Measurements from ENCODE around the gene TCEANC2.
"Not testable (repeated sequence)": the region's sequence is repeated elsewhere in the genome, so short reads cannot be mapped to it uniquely, and the experiment has no call there.

TCEANC2 gene

DNA sequence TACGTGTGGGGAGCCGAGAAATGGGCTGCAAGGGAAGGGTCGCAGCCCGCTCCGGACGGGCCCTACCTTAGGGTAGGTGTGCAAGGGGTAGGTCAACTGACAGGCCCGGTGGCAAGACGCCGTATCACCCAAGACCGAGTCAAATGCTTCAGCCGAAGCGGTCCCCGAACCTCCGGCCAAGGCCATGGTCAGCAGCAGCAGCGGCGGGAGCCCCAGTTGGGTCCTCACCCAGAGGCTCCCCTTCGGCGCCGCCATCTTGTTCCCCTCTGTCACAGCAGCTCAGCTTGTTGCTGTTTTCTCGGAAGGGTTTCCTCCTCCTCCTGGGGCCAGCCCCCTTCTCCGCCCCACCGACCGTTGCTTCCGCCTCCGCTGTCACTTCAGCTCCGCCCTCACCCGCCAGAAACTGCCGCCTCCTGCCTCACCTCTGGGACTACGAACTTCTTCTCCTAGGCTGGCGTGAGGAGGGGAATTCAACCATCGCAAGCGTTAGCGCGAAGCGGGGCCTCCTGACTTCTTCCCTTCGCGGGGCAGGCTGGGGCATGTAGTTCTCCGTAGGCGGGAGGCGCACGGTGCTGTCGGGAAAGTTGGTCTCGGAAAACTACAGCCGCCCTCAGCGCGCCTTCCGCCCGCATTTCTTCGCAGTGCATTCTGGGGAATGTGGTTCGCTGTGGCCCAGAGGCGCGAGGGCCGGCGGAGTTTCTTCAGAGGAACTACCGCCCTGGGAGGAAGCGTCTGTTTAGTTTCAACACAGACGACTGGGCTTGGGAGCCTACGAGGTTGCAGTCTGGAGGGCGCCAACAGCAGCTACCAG is at the start of gene TCEANC2, which contains the start of gene TMEM59:
TCEANC2 (plus strand) TSS at position 675 of the 811 bp plus-strand sequence. CDS start 815 bp downstream, outside the sequence.
TMEM59 (minus strand) TSS at position 271 of the 811 bp plus-strand sequence; CDS start at position 255, 16 bp downstream.
- H3K4me3 ChIP-seq, result peak within 1 kb of the TSS; percentile 67 to 99 (median 93)
- peak within 1 kb of the TSS; percentile 81 to 99 (median 96) for H3K27ac ChIP-seq

DNA sequence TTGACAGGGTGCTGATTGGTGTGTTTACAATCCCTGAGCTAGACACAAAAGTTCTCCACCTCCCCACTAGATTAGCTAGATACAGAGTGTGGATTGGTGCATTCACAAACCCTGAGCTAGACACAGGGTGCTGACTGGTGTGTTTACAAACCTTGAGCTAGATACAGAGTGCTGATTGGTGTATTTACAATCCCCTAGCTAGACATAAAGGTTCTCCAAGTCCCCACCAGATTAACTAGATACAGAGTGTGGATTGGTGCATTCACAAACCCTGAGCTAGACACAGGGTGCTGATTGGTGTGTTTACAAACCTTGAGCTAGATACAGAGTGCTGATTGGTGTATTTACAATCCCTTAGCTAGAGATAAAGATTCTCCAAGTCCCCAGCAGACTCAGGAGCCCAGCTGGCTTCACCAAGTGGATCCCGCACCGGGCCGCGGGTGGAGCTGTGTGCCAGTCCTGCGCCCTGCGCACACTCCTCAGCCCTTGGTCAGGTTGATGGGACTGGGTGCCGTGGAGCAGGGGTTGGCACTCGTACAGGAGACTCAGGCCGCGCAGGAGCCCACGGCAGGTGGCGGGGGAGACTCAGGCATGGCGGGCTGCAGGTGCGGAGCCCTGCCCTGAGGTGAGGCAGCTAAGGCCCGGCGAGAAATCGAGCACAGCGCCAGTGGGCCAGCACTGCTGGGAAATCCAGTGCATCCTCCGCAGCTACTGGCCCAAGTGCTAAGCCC is 49.5 kb upstream of the TCEANC2 start:
- not testable (repeated sequence) for H3K27ac ChIP-seq, H3K4me3 ChIP-seq

DNA sequence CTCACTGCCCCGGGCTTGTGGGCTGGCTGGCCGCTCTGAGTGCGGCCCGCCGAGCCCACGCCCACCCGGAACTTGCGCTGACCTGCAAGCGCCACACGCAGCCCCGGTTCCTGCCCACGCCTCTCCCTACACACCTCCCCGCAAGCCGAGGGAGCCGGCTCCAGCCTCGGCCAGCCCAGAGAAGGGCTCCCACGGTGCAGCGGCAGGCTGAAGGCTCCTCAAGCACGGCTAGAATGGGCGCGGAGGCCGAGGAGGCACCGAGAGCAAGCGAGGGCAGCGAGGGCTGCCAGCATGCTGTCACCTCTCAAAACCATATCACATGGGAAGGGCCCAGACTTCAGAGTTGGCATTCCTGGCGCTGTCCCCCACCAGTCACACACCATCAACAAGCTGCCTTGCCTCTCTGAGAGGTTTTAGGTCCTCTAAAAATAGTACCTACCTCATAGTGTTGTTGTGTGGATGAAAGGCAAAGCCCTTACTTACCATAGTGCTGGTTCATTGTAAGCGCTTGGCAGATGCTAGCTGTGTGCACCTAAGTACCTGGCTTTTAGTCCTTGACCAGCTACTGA is 48.8 kb upstream of the TCEANC2 start:
- no peak overlapping the region for H3K27ac ChIP-seq
- H3K4me3 ChIP-seq, result no peak overlapping the region

DNA sequence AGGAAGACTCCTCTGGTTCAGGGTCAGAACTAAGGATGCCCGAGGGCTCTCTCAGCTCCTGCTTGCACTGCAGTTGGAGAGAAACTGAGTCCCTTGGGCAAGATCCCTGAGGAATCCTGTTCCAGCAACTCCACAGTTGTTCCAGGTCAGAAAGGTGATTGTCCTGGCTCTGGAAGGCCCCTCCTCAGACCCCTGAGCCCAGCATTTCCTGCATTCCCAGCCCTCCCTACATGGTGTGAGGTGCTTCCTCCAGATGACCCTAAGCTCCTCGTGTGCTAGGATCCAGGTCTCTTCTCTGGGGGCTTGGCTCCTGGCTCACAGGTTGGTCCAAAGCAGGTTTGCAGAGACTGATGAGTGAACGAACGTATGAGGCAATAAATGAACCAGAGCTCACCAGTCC is 46.9 kb upstream of the TCEANC2 start:
- Histone ChIP-seq H3K27ac (no peak overlapping the region), H3K4me3 (no peak overlapping the region)

DNA sequence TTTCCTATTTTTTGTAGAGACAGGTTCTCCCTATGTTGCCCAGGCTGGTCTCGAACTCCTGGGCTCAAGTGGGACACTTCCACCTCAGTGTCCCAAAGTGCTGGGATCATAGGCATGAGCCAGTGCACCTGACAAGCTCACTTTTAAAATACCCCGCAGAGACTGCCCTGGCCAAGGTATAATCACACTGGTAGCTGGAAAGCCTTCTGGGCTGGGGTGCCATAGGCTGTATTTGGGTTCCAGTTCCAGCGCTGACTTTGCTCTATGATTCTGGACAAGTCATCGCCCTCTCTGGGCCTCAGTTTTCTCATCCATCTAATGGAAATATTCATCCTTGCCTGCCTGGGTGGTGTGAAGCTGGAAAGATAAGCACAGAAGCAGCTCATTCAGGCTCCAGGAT is 45.8 kb upstream of the TCEANC2 start:
- no peak overlapping the region for H3K4me3 ChIP-seq
- no peak overlapping the region for H3K27ac ChIP-seq

DNA sequence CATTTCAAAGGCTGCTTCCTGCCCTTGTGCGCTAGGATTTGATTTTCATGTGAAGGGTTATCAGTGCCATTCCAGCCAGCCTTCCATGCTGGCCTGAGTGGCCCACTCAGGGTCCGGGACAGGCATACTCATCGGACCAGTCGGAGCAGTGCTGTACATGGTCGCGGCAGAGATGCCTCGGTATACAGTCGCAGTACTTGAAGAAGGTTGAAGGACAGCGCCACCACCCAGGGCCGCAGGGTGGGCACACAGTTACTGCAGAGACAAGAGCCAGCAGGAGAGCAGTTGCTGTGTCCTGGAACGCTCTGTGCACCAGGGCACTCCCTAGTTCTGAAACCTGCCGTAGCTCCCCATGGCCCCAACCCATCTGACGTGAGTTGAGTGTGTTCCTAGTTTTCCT is 44.5 kb upstream of the TCEANC2 start:
- Histone ChIP-seq H3K27ac (no peak overlapping the region), H3K4me3 (no peak overlapping the region)

DNA sequence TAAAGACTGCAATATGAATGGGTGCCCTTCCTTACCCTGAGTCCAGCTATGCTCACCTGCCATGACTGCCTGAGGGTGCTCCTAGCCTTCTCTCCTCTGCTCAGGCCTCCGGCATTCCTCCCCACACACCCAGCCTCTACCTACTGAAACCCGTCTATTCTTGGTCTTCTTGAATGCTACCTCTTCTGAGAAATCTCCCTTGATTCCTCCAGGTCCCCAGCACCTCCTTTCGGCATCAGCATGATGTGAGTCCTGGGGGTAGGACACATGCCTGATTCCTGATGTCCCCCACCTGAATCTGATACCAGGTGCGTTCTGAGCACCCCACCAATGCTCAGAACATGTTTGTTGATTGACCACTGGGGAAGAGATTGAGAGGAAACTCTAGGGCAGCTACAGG is 44.0 kb upstream of the TCEANC2 start:
- Histone ChIP-seq H3K27ac (no peak overlapping the region), H3K4me3 (no peak overlapping the region)

DNA sequence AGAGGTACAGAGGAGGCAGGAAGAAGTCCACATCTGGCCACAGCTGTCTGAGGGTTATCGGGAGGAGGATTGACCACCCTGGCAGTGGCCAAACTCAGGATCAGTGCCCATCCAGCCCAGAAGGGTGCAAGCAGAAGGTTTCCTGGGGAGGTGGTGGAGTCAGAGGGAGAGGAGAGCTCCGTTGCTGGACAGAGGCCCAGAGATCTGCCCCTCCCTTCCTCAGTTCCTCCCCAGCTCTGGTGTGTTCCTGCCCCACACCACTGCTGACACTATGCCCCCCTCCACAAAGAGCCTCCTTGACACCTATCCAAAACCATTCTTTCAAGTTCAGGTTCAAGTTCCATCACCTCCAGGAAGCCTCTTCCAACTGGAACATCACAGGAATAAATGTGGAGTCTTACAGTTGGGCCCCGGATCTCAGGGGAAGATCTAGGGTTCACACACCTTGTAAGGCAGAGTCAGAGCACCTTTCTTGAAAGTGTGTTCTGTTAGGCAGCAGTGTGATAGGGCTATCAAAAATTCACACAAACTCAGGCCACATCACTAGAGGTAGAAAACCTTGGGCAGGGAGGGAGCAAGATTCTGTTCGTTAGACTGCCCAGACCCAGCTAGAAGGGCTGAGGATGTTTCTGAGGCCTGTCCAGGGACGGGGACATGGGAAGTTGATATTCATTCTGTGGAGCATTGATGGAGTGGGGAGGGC is 42.8 kb upstream of the TCEANC2 start:
- H3K27ac ChIP-seq, result no peak overlapping the region

DNA sequence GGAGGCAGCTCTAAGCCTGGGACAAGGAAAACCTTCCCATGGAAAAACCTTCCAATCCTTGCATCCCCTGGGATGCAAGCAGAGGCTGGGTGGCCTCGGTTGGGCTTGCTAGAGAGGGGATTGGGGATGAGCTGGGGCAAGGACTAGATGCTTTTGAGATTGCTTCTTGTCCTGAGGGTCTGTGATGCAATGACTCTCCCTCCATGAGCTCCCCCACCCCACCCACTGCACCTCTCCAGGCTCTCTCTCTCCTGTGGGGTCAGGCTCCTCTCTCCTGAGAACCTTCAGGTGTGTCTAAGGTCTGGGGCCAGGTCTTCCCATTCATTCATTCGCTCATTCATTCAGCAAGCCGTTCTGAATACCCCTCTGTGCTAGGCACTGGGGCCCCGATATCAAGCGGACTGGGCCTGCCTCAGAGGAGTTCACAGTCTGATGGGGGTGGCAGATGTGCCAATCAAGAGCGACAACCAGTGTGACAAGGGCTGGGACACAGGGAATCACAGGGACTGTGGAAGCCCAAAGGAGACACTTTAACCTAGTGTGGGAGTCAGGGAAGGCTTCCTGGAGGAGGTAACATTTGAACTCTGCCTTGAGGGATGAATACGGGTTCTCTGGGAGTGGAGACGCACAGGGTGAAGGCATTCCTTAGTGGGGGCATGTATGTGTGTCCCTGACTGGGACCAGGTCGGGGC is 41.9 kb upstream of the TCEANC2 start:
- Histone ChIP-seq H3K27ac (no peak overlapping the region), H3K4me3 (no peak overlapping the region)

More for the DNA sequence above, 42.8 kb upstream of the TCEANC2 start:
- no peak overlapping the region for H3K4me3 ChIP-seq

DNA sequence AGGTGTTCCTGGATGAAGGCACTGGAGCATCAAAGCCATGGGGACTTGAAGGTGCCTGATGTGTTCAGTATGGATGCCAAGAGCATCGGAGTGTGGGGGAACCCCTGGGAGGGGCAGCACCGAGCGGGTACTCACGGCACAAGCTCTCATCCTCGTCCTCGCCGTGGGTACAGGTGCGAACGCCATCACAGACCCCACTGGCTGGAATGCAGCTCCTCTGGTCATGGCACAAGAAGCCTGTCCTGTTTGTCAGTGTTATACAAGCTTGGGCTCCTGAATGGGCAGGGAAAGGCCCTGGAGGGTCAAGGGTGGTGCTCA is 41.4 kb upstream of the TCEANC2 start:
- Histone ChIP-seq H3K27ac (no peak overlapping the region), H3K4me3 (no peak overlapping the region)

DNA sequence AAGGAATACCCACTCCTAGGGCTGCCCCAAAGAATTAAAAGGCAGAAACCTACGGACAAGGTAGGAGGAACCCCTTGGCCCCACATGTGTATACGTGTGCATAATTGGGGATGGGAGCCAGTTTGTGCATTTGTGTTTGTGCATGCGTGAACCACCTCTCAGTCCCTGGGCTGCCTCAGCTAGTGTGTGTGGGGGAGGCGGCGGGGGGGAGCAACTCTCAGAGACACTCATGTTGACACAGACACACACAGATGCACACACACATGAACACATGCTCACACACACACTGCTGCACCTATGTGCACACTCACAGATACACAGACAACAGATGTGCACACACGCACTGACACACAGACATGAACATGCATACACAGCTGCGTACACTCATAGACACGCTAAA is 40.5 kb upstream of the TCEANC2 start:
- no peak overlapping the region for H3K27ac ChIP-seq
- H3K4me3 ChIP-seq, result no peak overlapping the region

DNA sequence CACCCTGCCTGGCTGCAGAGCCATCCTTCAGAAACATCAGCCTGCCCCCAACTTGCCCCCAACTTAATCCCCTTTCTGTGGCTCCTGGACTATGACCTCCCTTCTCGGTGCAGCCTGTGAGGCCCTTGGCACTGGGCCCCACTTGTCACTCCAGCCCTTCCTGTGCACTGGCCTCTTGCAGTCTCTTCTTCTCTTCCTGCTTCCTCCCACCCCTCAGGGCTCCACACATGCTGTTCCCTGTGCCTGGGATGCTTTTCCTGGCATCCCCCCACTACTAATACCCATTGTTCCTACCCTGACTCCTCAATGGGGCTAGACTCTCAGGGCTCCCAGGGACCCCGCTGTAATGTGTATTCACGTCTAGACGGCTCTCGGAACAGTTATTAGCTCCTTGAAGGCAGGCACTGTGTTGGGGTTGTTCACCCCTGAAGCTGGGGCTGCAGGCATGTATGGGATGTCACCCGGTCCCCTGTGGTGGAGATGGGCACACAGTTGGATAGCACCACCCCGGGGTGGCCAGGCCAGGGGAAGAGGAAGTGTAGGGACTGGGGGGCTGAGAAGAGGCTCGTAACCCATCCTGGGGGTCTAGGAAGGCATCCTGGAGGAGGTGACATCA is 39.9 kb upstream of the TCEANC2 start:
- H3K27ac ChIP-seq, result no peak overlapping the region
- H3K4me3 ChIP-seq, result no peak overlapping the region

DNA sequence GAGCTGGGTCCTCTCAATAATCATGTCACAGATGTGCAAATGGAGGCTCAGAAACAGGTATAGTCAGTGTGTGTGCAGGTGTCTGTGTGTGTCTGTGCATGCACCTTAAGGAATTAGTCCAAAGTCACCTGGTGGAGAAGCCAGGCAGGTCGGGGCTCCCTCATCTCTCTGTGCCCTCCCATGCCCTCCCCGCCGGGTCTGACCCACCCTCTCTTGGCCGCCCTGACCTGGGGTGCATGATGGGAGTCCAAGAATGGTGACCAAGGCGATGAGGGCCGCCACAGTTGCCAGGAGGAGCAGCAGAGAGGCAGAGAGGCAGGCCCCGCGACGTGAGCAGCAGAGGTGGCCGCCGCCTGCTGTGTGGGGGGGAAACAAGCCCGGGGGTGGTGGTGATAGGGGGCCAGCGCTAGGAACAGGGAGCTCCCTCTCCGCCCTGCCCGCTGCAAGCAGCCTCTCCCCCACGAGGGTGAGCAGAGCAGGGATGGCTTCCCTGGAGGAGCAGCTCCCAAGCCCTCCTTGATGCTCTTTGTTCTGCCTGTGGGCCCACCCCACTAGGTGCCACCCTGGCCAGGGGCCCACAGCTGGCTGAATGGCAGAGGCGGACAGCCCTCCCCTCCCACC is 39.3 kb upstream of the TCEANC2 start:
- Histone ChIP-seq H3K27ac (no peak overlapping the region), H3K4me3 (no peak overlapping the region)

DNA sequence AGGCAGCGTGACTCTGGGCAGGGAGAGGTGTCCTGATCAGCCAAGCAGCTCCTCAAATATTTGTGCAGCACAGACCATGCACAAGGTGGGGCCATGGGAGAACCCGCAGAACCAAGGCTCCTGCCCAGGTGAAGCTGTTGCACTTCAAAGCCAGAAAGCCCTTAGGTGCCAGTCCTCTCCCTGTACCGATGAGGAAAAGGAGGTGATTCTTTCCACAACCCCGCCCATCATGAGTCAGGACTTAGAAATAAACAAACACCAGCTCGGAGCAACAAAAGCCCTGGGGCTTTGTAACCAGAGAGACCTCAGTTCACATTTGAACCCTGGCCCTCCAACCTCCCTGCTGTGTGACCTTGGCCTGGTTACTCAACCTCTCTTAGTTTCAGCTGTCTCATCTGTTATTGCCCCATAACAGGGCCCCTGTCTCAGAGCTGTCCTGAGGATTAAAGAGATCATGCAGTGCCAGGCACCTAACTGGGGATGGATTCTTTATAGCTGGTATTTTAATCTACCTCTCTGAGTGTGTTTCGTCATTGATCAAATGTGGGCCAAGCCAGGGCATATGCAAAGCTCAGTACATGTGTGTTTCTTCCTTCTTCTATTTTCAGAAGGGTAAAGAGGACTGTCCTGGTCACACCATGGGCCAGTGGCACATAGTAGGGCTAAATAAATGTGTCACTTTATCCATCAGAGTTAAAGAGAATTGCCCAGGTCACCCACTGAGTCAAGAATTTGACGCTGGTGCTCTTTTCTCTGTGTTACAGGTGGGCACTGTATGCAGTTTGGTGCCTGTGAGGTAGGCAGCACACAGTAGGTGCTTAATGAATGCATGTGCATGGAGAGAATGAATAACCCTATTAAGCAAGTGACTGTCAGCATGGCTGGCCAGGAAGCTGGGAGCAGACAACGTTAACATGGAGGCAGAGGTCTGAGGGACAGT is 36.8 kb upstream of the TCEANC2 start:
- no peak overlapping the region for H3K4me3 ChIP-seq
- H3K27ac ChIP-seq, result peak overlapping the region in 4 of 21 experiments; percentile 17 to 45 (median 28)

DNA sequence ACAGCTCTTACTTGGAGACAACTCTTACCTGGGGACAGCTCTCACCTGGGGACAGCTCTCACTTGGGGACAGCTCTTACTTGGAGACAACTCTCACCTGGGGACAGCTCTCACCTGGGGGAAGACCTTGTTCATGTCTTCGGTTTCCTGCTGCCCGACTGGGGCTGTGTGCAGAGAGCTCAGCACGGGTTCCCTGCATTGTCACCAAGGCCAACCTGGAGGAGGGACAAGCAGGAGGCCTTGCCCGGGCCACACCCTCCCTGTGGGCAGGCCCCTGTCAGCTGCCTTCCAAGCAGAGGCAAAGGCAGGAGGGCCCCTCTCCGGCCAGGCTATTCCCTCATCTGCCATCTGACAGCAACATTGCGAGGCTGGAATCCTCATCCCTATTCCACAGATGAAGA is 35.4 kb upstream of the TCEANC2 start, which contains the start of gene LDLRAD1:
LDLRAD1 (minus strand) TSS at position 208 of the 400 bp plus-strand sequence; CDS start at position 134, 74 bp downstream.
- no peak within 1 kb of the TSS for H3K4me3 ChIP-seq
- peak within 1 kb of the TSS in 1 of 21 experiments; percentile 17 for H3K27ac ChIP-seq

DNA sequence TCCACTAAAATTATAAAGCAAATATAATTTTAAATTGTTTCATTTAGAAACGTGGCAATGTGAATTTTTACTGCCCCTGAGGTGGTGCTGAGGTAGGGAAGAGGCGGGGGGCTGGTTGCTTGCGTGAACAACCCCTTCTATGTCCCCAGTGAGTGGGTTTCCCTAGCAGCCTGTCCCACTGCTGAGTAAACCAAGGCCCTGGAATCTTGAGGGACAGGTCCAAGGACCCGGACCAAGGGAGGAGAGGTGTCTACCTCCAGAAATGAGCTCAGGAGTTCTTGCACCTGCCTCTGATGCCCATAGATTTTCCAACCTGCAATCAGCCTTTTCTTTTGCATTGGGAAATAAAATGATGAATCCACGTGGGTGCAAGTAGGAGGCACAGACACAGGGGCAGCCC is 34.8 kb upstream of the TCEANC2 start:
- H3K27ac ChIP-seq, result no peak overlapping the region
- no peak overlapping the region for H3K4me3 ChIP-seq

DNA sequence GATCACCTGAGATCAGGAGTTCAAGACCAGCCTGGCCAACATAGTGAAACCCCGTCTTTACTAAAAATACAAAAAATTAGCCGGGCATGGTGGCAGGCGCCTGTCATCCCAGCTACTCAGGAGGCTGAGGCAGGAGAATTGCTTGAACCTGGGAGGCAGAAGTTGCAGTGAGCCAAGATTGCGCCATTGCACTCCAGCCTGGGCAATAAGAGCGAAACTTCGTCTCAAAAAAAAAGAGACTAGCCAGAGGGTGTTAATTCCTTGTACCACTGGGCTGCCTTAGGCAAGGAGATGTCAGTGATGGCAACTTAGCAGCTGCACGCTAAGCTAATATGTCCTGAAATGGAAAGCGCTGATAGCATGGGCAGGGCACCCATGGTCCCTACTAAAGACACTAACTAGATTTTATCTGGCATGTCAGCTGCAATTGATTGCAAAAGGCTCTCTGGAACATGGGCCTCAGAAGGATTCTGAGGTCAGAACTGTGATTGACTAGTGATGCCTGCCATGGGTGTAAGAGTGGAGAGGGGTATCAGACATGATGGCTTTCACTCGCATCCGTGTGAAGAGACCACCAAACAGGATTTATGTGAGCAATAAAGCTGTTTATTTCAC is 33.7 kb upstream of the TCEANC2 start:
- not testable (repeated sequence) for H3K4me3 ChIP-seq, H3K27ac ChIP-seq

Data from skin epidermis (tissue), 12 donors.